Mucosa of stomach (tissue), 1 donor: Measurements from ENCODE around the gene RNU1-2.
"Not testable (repeated sequence)": the region's sequence is repeated elsewhere in the genome, so short reads cannot be mapped to it uniquely, and the experiment has no call there.

Experiments
- H3K27me3 ChIP-seq: one replicate; pipeline ENCODE4 v1.7.0; 2013; ENCODE audit warnings: mild to moderate bottlenecking, low read length; ENCODE audit not compliant: control insufficient read depth, insufficient read depth
- H3K36me3 ChIP-seq: one replicate; pipeline ENCODE4 v1.7.0; 2013; ENCODE audit warnings: low read length; ENCODE audit not compliant: control insufficient read depth, insufficient read depth
- H3K4me1 ChIP-seq: one replicate; pipeline ENCODE4 v1.7.0; 2013; ENCODE audit warnings: mild to moderate bottlenecking, low read length; ENCODE audit not compliant: control insufficient read depth, insufficient read depth
- H3K4me3 ChIP-seq: one replicate; pipeline ENCODE4 v1.7.0; 2013; ENCODE audit warnings: low read length
- H3K9ac ChIP-seq: one replicate; pipeline ENCODE4 v1.7.0; 2013; ENCODE audit warnings: mild to moderate bottlenecking, low read length, moderate library complexity
- H3K9me3 ChIP-seq: one replicate; pipeline ENCODE4 v1.7.0; 2013; ENCODE audit warnings: mild to moderate bottlenecking, low read length, moderate library complexity; ENCODE audit not compliant: control insufficient read depth
- donor health status: Pancreatic carcinoma.

Gene RNU1-2

GRCh38 chr1:16905110-16905867, 9.5 kb downstream of the RNU1-2 start:
- H3K36me3 ChIP-seq, result no peaks in the 10 kb centered on the region
- peak overlapping the region; percentile 72 for H3K4me3 ChIP-seq
- H3K9me3 ChIP-seq, result no peaks in the 10 kb centered on the region
- no peaks in the 10 kb centered on the region for H3K27me3 ChIP-seq
- H3K4me1 ChIP-seq, result peaks cover 4% of the 10 kb centered on the region
- peak overlapping the region; percentile 97 for H3K9ac ChIP-seq

GRCh38 chr1:16905868-16906702, 10.3 kb downstream of the RNU1-2 start:
- Histone ChIP-seq H3K36me3 (no peaks in the 10 kb centered on the region), H3K9me3 (no peaks in the 10 kb centered on the region), H3K9ac (no peak overlapping the region), H3K4me3 (no peak overlapping the region), H3K4me1 (peaks cover 4% of the 10 kb centered on the region), H3K27me3 (no peaks in the 10 kb centered on the region)

- Histone ChIP-seq H3K4me1 (peaks cover 4% of the 10 kb centered on the region), H3K27me3 (no peaks in the 10 kb centered on the region), H3K9ac (no peak overlapping the region), H3K36me3 (no peaks in the 10 kb centered on the region), H3K9me3 (no peaks in the 10 kb centered on the region), H3K4me3 (no peak overlapping the region)
Observed at GRCh38 chr1:16906873-16907272, 11.1 kb downstream of the RNU1-2 start.

GRCh38 chr1:16907870-16908758, 12.3 kb downstream of the RNU1-2 start:
- Histone ChIP-seq H3K27me3 (no peaks in the 10 kb centered on the region), H3K9me3 (no peaks in the 10 kb centered on the region), H3K4me3 (no peak overlapping the region), H3K36me3 (no peaks in the 10 kb centered on the region), H3K4me1 (peaks cover 4% of the 10 kb centered on the region), H3K9ac (no peak overlapping the region)

- not testable (repeated sequence) for H3K36me3 ChIP-seq, H3K9me3 ChIP-seq, H3K4me1 ChIP-seq, H3K9ac ChIP-seq, H3K4me3 ChIP-seq, H3K27me3 ChIP-seq
Observed at GRCh38 chr1:16911851-16912721, 16.3 kb downstream of the RNU1-2 start.

GRCh38 chr1:16912742-16913141, 17.0 kb downstream of the RNU1-2 start:
- not testable (repeated sequence) for H3K9ac ChIP-seq, H3K4me3 ChIP-seq, H3K36me3 ChIP-seq, H3K9me3 ChIP-seq, H3K27me3 ChIP-seq, H3K4me1 ChIP-seq

- Histone ChIP-seq H3K9me3 (no peaks in the 10 kb centered on the region), H3K27me3 (no peaks in the 10 kb centered on the region), H3K4me3 (peak overlapping the region; percentile 50), H3K36me3 (no peaks in the 10 kb centered on the region), H3K9ac (peak overlapping the region; percentile 59), H3K4me1 (peaks cover 6% of the 10 kb centered on the region)
Observed at GRCh38 chr1:16913181-16913832, 17.5 kb downstream of the RNU1-2 start.

GRCh38 chr1:16913833-16914662, 18.3 kb downstream of the RNU1-2 start:
- peak overlapping the region; percentile 50 for H3K4me3 ChIP-seq
- peaks cover 6% of the 10 kb centered on the region for H3K4me1 ChIP-seq
- H3K36me3 ChIP-seq, result no peaks in the 10 kb centered on the region
- H3K9me3 ChIP-seq, result no peaks in the 10 kb centered on the region
- H3K9ac ChIP-seq, result peak overlapping the region; percentile 64
- no peaks in the 10 kb centered on the region for H3K27me3 ChIP-seq

GRCh38 chr1:16914928-16915626, 19.3 kb downstream of the RNU1-2 start:
- not testable (repeated sequence) for H3K36me3 ChIP-seq, H3K27me3 ChIP-seq, H3K4me1 ChIP-seq, H3K4me3 ChIP-seq, H3K9me3 ChIP-seq
- H3K9ac ChIP-seq, result peak overlapping the region; percentile 64

- no peak overlapping the region for H3K9ac ChIP-seq
- no peaks in the 10 kb centered on the region for H3K9me3 ChIP-seq
- no peaks in the 10 kb centered on the region for H3K36me3 ChIP-seq
- no peaks in the 10 kb centered on the region for H3K27me3 ChIP-seq
- no peak overlapping the region for H3K4me3 ChIP-seq
- peaks cover 6% of the 10 kb centered on the region for H3K4me1 ChIP-seq
Observed at GRCh38 chr1:16915627-16915973, 19.8 kb downstream of the RNU1-2 start.
